GM10248 (cell line): Measurements from ENCODE around the gene MTG2.

Experiments
- CTCF ChIA-PET: fragments of 300-600 bp; sonication (Branson Sonifier 250); formaldehyde crosslinking; extraction: SDS; loops from one replicate; lab custom pipeline; 2021; ENCODE audit warnings: antibody characterized with exemption; lab: Yijun Ruan, JAX
- POLR2A ChIA-PET: fragments of 350-650 bp; sonication (Branson Sonifier 250); formaldehyde crosslinking; extraction: SDS; loops from one replicate; lab custom pipeline; 2020; ENCODE audit warnings: antibody characterized with exemption; lab: Yijun Ruan, JAX
- DNase-seq: peaks from one replicate; pipeline ENCODE4 v3.0.0; 2012; ENCODE audit errors: extremely low spot score
- TF ChIP-seq, protein P1 (sequence below): IDR thresholded peaks from 2 replicates; pipeline ENCODE4 v1.5.1; 2012; ENCODE audit warnings: mild to moderate bottlenecking, low read depth; ENCODE audit errors: extremely low read depth, missing control alignments, control extremely low read depth

MTG2 gene

DNA sequence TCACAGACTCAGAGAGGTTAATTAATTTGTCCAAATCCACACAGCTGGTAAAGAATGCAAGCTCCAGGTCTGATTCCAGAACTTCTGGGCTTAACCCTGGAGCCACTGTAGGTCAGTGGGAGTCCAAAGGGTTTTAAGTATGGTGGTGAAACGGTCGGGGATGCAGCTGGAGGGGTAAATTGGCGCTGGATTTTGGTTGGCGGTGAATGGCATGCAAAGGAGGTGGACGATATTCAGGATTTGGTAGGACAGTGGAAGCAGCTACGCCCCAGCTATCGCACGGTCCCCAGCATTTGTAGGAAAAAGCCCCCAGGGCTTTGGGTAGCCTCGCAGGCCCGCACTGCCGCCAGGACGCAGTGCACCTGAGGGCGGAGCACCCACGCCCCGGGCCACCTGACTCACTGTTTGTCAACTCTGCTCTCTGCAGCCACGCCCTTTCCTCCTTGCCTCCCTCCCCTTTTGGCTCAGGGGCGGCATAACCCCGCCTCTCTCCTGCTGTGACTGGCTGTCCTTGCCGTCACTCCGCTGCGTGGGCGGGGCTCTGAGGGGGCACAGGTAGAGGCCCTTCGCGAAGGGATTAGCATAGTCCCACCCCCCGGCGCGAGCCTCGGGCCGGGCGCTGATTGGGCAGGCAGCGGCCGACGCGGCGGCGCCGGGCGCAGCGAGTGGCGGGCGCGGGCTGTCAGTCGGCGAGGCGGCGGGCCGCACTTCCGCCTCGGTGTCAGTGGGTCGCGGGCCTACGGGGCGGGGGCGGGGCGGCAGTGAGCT is 55.2 kb downstream of the MTG2 start, which contains the start of gene OSBPL2:
TSS of gene OSBPL2 (plus strand) at position 721 of the 768 bp plus-strand sequence. CDS start 17,664 bp downstream, outside the sequence.
- CTCF ChIA-PET, result interaction anchor here (1.0 to 1.1 kb wide), 3 partner anchors 63 to 228 kb away, joined by 3 to 4 read pairs (median 3); no protein-coding TSS in a partner anchor
- DNase-seq, result peak; percentile 100
- POLR2A ChIA-PET, result interaction anchor here (0.6 kb wide), 1 partner anchor 17 kb away, joined by 3 read pairs; no protein-coding TSS in a partner anchor
- TF ChIP-seq, protein P1, sequence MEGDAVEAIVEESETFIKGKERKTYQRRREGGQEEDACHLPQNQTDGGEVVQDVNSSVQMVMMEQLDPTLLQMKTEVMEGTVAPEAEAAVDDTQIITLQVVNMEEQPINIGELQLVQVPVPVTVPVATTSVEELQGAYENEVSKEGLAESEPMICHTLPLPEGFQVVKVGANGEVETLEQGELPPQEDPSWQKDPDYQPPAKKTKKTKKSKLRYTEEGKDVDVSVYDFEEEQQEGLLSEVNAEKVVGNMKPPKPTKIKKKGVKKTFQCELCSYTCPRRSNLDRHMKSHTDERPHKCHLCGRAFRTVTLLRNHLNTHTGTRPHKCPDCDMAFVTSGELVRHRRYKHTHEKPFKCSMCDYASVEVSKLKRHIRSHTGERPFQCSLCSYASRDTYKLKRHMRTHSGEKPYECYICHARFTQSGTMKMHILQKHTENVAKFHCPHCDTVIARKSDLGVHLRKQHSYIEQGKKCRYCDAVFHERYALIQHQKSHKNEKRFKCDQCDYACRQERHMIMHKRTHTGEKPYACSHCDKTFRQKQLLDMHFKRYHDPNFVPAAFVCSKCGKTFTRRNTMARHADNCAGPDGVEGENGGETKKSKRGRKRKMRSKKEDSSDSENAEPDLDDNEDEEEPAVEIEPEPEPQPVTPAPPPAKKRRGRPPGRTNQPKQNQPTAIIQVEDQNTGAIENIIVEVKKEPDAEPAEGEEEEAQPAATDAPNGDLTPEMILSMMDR, result no peak

DNA sequence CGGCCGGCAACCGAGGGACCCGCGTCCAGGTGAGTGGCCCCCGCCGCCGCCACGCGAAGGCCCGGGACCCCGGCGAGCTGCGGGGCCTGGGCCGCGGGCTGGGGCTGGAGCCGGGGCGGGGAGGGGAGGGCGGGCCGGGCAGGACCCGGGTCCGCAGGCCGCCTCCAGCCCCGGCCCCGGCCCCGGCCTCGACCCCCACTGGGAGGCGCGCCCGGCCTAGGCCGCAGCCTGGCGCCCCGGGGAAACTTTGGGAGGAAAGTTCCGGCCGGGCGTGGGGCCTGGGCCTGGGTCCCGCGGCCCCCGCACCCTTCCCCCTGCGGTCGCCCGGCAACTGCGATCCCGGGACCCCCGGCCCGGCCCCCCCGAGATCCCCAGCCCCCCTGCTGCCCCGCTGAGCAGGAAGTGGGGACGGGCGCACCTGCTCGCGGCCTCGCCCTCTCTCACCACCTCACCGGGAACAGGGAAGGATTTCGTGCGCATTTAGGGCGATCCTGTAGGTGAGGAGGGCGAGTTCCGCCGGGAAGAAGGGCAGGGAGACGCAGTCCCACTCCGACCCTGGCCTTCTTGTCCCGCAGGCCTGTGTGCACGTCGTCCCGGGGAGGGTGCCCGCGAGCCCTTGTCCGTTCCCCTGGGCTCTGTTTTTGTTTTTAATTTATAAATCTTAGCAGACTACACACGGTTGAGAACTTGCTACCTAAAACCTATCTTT is 55.9 kb downstream of the MTG2 start:
- POLR2A ChIA-PET, result interaction anchor here (0.6 kb wide), 1 partner anchor 16 kb away, joined by 3 read pairs; no protein-coding TSS in a partner anchor
- TF ChIP-seq, protein P1, result no peak
- CTCF ChIA-PET, result interaction anchor here (1.0 to 1.3 kb wide), 3 partner anchors 49 to 228 kb away, joined by 3 read pairs; no protein-coding TSS in a partner anchor
- no peak for DNase-seq

DNA sequence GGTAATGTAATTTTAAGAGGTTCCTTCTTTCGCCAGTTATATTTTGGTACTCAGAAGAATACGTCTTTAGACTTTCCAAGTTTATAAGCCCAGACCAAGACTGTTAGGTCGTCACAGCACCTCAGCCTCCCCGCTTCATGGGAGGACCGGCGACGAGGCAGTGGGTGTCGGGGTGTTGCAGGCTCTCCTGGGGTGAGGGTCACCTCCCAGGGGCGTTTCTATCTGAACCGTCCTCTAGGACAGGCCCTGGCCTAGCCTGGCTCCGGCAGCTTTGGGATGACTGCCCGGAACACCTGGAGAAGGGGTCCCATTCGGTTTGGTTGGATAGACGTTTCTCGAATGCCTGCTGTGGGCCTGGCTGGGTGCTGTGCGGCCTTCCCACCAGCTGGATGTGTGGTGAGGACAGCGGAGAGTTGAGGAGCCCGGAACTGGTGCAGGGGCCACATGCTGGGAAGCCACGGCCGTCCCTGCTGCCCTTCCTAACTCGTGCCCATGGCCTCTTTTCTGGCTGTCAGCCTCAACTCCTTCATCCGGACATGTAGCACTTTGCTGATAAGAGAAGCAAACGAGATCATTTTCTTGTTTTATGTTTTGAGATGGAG is 56.6 kb downstream of the MTG2 start:
- ChIA-PET CTCF (interaction anchor here (1.3 kb wide), 1 partner anchor 50 kb away, joined by 3 read pairs; no protein-coding TSS in a partner anchor), POLR2A (no interaction called here)
- DNase-seq, result no peak
- TF ChIP-seq, protein P1, result no peak

DNA sequence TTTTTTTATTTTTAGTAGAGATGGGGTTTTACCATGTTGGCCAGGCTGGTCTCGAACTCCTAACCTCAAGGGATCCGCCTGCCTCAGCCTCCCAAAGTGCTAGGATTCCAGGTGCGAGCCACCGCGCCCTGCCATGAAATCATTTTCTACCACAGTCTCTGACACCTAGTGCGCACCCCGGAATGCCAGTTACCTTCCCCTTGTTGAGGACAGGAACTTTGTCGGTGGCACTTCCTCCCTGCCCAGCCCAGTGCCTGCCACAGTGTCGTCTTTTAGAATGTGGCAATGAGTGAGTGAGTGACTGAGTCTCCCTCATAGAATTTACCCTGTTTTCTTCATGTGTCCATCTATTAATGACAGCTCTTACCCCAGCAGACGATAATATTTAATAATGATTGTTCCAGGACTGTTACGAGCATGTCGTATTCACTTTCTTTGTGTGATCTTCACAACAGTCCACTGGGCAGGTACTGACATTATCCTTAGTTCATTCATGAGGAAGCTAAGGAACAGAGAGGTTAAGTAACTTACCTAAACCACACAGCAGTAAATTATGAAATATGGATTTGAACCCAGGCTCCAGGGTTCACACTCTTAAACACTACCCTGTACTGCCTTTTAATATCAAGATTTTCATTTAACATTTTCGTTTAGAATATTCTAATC is 57.3 kb downstream of the MTG2 start:
- POLR2A ChIA-PET, result no interaction called here
- CTCF ChIA-PET, result interaction anchor here (1.3 kb wide), 1 partner anchor 51 kb away, joined by 3 read pairs; no protein-coding TSS in a partner anchor
- no peak for DNase-seq
- TF ChIP-seq, protein P1, result no peak

DNA sequence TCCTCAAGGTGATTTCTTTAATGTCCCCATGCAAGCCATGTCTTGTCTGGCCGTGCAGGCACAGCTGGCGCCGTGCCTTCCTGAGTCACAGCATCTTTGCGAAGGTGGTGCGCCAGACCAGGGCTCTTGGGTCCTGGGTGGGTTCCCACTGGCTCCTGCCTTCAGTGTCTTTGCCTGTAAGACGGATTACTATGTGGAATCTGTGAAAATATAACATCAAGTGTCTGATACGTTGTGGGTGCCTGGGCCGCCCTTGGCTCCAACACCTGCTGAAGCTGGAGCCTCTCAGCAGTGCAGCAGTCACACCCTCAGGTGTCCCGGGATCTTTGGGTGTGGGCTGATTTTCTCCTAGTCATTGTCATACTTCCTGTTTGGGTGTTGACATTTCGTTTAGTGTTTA is 58.7 kb downstream of the MTG2 start:
- POLR2A ChIA-PET, result no interaction called here
- CTCF ChIA-PET, result no interaction called here
- DNase-seq, result no peak
- TF ChIP-seq, protein P1, result no peak
